HUES48 (cell line): ENCODE data around the gene TNPO3.

Source experiments
- H3K27ac ChIP-seq: one replicate; pipeline ENCODE4 v1.7.0; 2013; ENCODE audit warnings: low read depth, low read length, inconsistent platforms
- H3K27me3 ChIP-seq: 2 replicates; pipeline ENCODE4 v1.6.1; 2013; ENCODE audit warnings: mild to moderate bottlenecking, low read length; ENCODE audit not compliant: control insufficient read depth, insufficient read depth
- H3K36me3 ChIP-seq: 2 replicates; pipeline ENCODE4 v1.6.1; 2013; ENCODE audit warnings: low read length; ENCODE audit not compliant: control insufficient read depth, insufficient read depth
- H3K4me1 ChIP-seq: 2 replicates; pipeline ENCODE4 v1.6.1; 2013; ENCODE audit warnings: mild to moderate bottlenecking, low read length; ENCODE audit not compliant: control insufficient read depth, insufficient read depth
- H3K4me3 ChIP-seq: 2 replicates; pipeline ENCODE4 v1.5.1; 2013; ENCODE audit warnings: mild to moderate bottlenecking, low read depth, low read length
- H3K9ac ChIP-seq: 2 replicates; pipeline ENCODE4 v1.6.1; 2013; ENCODE audit warnings: mild to moderate bottlenecking, low read depth, low read length, moderate library complexity
- H3K9me3 ChIP-seq: 2 replicates; pipeline ENCODE4 v1.6.1; 2013; ENCODE audit warnings: low read length; ENCODE audit not compliant: control insufficient read depth, insufficient read depth

Gene TNPO3

DNA sequence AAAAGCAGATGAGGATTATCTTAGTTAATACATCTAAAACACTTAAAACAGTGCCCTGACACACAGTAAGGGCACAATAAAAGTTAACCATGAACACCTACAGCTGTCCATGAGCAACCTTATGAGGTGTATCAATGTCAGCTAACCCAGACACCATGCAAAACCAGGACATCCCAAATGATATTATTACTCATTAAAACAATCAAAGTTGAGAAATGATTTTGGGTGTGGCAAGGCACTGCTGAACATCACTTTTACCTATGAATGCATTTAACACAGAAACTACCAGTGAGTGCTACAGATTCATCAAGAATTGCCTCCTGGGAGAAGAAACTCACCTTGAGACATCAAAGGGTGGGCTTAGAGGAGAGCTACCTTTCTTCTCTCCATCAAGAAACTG, 98.9 kb downstream of the TNPO3 start:
- H3K36me3 ChIP-seq: peaks cover 75% of the 10 kb centered on the region
- H3K9me3 ChIP-seq: no peaks in the 10 kb centered on the region
- no peak overlapping the region for H3K9ac ChIP-seq
- H3K4me1 ChIP-seq: peaks cover 31% of the 10 kb centered on the region
- H3K4me3 ChIP-seq: no peak overlapping the region
- H3K27ac ChIP-seq: no peak overlapping the region
- H3K27me3 ChIP-seq: no peaks in the 10 kb centered on the region

DNA sequence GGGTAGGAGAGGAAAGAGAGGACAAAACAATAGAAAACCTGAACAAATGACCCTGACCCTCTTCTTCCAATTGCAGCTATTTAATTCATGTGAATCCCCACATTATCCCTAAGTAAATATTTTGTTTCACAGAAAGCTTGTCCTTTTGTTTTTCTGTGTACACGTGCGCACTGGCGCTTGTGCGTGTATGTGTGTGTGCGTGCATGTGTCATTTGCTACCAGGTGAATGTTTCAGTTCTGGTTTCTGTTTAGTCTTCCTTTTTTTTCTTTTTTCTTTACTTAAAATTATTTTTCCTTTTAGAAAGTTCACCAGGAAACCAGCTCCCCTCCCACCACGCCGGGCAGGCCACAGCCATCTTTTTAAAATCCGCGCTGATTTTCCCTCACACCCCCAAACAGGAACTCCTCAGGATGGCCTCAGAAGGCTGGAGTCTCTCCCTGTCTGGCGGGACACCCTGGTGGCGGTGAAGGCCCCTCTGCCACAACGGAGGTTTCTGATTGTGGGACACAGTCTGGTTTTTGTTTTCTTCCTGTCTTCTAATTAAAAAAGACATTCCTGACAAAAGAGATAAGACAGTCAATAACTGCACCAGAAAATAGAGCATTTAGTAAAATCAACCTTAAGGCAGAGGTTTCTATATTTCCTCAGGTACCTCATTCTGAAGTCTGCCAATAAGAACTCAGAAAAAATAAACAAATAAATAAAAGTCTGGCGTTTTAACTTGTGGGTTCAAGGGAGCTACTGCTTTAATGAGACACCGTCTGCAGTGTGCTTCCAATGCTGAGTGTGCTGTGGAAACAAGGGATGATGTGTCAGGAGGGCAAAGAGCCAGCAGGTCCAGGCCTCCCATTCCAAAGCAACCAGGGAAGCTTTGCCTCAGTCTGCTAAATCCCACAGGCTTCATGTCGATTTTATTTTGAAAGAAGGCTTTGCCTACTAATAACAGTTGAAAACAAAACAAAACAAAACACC, 99.8 kb downstream of the TNPO3 start:
- Histone ChIP-seq H3K27ac (no peak overlapping the region), H3K4me1 (peaks cover 31% of the 10 kb centered on the region), H3K9me3 (no peaks in the 10 kb centered on the region), H3K27me3 (no peaks in the 10 kb centered on the region), H3K36me3 (peaks cover 71% of the 10 kb centered on the region), H3K9ac (no peak overlapping the region), H3K4me3 (no peak overlapping the region)

DNA sequence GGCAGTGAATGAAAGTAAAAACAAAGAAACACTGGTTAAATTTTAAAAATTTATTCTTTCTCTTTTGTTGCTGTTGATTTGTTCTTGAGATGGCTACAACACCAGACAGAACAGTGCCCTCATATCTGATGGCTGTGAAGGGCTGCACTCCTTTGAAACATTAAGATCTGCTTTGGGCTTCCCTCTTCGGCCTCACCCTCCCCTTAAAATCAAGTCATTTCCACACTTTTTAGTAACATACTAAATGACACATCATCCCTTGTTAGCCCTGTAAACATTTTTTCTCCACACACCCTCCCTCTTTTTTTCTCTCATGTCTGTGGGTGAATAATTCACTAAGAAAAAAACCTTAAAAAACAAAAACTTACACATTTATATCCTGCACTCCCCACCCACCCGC, 100.8 kb downstream of the TNPO3 start:
- Histone ChIP-seq H3K9me3 (no peaks in the 10 kb centered on the region), H3K27ac (no peak overlapping the region), H3K4me3 (no peak overlapping the region), H3K27me3 (no peaks in the 10 kb centered on the region), H3K4me1 (peaks cover 31% of the 10 kb centered on the region), H3K9ac (no peak overlapping the region), H3K36me3 (peaks cover 63% of the 10 kb centered on the region)

DNA sequence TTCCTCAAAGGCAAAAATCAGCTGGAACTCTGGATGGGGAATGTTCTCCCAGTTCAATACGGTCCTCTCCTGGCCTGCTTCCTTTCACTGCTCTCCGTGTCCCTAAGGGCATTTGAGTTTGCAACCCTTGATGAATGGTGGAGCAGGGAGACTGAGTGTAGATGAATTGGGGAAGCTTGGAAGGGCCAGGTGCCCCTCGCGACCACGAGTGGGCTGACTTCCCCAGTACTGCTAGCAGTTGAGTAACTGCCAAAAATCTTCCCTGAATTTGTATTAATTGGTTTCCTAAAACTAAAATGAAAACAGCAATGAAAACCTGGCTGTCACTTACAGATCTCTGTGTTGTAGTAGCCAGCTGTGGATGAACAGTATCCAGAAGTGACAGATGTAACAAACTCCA, 103.6 kb downstream of the TNPO3 start:
- H3K27ac ChIP-seq: no peak overlapping the region
- no peaks in the 10 kb centered on the region for H3K9me3 ChIP-seq
- H3K4me3 ChIP-seq: no peak overlapping the region
- H3K9ac ChIP-seq: no peak overlapping the region
- no peaks in the 10 kb centered on the region for H3K27me3 ChIP-seq
- peaks cover 36% of the 10 kb centered on the region for H3K36me3 ChIP-seq
- H3K4me1 ChIP-seq: peaks cover 31% of the 10 kb centered on the region

DNA sequence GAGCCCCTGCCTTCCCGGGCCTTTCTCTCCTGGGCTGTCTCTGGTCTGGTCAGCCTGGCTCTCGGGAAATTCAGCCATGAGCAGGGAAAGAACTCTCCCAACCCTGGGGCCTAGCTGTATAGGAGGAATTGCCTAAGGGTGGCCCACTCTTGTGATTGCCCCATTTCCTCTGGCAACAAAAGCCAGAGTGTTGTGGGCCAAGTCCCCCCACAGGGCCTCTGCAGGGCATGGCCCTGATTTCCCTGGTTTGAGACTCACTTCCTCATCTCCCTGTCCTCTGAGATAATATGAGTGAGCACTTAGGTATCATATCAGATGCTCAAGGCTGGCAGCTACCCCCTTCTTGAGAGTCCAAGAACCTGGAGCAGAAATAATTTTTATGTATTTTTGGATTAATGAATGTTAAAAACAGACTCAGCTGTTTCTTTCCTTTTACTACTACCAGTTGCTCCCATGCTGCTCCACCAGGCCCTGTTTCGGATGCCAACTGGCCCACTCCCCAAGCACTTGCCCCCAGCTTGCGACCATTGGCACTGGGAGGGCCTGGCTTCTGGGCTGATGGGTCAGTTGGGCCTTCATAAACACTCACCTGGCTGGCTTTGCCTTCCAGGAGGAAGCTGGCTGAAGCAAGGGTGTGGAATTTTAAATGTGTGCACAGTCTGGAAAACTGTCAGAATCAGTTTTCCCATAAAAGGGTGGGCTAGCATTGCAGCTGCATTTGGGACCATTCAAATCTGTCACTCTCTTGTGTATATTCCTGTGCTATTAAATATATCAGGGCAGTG, 105.7 kb downstream of the TNPO3 start:
- Histone ChIP-seq H3K9ac (no peak overlapping the region), H3K27me3 (no peaks in the 10 kb centered on the region), H3K4me3 (no peak overlapping the region), H3K36me3 (peaks cover 17% of the 10 kb centered on the region), H3K9me3 (no peaks in the 10 kb centered on the region), H3K27ac (no peak overlapping the region), H3K4me1 (peaks cover 14% of the 10 kb centered on the region)

DNA sequence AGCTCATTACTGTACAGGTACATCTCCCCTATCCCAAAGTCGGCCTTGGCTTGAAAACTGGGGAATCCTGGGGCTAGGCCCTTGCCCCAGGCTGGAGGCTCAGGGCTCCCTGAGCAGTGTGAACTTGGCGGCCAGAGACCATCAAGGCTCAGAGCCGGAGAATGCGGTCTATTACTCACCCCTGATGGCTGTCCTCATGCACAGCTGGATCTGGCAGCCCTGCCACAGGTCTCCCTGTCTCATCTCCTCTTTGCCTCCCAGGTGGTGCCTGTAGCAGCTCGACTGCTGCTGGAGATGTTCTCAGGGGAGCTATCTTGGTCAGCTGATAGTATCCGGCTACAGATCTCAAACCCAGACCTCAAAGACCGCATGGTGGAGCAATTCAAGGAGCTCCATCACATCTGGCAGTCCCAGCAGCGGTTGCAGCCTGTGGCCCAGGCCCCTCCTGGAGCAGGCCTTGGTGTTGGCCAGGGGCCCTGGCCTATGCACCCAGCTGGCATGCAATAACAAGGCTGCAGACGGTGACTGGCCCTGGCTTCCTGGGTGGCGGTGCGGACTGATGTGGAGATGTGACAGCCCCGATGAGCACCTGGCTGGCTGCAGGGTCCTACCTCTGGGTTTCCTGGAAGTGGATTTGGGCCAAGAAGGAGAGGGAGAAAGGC, 106.5 kb downstream of the TNPO3 start:
- Histone ChIP-seq H3K36me3 (peaks cover 10% of the 10 kb centered on the region), H3K27me3 (no peaks in the 10 kb centered on the region), H3K9ac (no peak overlapping the region)

DNA sequence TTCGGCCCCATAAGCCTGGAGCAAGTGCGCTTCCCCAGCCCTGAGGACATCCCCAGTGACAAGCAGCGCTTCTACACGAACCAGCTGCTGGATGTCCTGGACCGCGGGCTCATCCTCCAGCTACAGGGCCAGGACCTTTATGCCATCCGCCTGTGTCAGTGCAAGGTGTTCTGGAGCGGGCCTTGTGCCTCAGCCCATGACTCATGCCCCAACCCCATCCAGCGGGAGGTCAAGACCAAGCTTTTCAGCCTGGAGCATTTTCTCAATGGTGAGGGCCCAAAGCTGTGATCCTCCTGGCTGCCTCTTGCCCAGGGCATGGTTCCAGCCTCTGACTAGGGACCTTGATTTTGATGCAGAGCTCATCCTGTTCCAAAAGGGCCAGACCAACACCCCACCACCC, 107.1 kb downstream of the TNPO3 start:
- peaks cover 3% of the 10 kb centered on the region for H3K4me1 ChIP-seq

More for the DNA sequence above, 106.5 kb downstream of the TNPO3 start:
- Histone ChIP-seq H3K27ac (no peak overlapping the region), H3K4me3 (no peak overlapping the region), H3K9me3 (no peaks in the 10 kb centered on the region), H3K4me1 (peaks cover 9% of the 10 kb centered on the region)

DNA sequence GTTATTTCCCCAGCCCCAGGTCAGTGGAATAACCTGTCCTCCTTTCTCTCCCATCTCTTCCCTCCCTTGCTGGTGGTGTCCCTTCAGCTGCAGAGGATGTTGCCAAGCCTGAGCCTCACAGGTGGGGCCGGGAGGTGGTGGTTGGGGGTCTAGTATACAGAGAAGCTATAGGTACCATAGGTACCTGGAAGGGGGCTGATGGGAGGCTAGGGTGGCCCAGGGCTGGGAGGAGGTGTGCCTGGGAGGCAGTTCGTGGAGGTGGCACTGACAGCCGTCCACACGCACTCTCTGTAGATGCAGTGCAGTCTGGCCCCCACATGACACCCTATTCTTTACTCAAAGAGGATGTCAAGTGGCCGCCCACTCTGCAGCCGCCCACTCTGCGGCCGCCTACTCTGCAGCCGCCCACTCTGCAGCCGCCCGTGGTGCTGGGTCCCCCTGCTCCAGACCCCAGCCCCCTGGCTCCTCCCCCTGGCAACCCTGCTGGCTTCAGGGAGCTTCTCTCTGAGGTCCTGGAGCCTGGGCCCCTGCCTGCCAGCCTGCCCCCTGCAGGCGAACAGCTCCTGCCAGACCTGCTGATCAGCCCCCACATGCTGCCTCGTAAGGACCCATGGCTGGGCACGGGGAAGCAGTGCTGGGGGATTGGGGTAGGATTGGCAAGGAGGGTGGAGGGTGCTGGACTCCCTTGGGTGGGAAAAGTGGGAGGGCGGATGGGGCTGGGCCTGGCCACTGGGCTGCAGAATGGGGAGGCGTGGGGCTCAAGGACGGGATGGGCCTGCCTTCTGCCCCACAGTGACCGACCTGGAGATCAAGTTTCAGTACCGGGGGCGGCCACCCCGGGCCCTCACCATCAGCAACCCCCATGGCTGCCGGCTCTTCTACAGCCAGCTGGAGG, 107.7 kb downstream of the TNPO3 start:
- H3K9ac ChIP-seq: no peak overlapping the region

More for the DNA sequence above, 107.1 kb downstream of the TNPO3 start:
- Histone ChIP-seq H3K27ac (no peak overlapping the region), H3K4me3 (no peak overlapping the region), H3K9me3 (no peaks in the 10 kb centered on the region), H3K27me3 (no peaks in the 10 kb centered on the region), H3K36me3 (peaks cover 6% of the 10 kb centered on the region), H3K9ac (no peak overlapping the region)

DNA sequence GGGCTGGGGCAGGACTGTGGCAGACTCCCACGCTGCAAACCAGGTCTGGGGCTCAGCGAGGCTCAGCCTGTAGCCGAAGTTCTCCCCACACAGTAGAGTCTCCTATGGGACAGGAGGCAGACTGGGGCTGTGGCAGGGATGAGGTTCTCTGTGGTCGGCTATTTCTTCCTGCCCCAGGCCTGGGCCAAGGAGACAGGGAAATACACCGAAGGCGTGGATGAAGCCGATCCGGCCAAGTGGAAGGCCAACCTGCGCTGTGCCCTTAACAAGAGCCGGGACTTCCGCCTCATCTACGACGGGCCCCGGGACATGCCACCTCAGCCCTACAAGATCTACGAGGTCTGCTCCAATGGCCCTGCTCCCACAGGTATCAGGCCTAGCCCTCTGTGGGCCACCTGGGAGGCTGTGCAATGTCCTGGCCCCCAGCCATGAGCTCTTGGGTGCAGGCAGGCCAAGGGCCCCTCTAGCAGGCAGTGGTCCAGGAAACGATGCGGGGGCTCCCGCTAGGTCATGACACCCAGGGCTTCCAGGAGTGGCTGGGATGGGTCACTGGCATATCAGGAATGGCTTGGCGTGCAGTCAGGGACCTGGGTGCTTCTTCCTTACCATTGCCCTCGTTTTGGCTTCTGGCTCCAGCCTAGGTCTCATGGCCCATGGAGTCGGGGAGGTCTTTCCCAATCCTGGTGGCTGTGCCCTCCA, 109.1 kb downstream of the TNPO3 start:
- Histone ChIP-seq H3K9ac (no peak overlapping the region), H3K36me3 (no peaks in the 10 kb centered on the region)

More for the DNA sequence above, 107.7 kb downstream of the TNPO3 start:
- Histone ChIP-seq H3K27ac (no peak overlapping the region), H3K4me3 (no peak overlapping the region), H3K9me3 (no peaks in the 10 kb centered on the region), H3K36me3 (no peaks in the 10 kb centered on the region; the same call in 1 of the 2 replicates), H3K27me3 (no peaks in the 10 kb centered on the region), H3K4me1 (no peaks in the 10 kb centered on the region)

More for the DNA sequence above, 109.1 kb downstream of the TNPO3 start:
- H3K4me3 ChIP-seq: no peak overlapping the region
- H3K27ac ChIP-seq: no peak overlapping the region
- H3K9me3 ChIP-seq: no peaks in the 10 kb centered on the region
- H3K4me1 ChIP-seq: no peaks in the 10 kb centered on the region
- peaks cover 3% of the 10 kb centered on the region for H3K27me3 ChIP-seq
